Fibroblast of the conjunctiva (primary cell): ENCODE results near the gene NFATC1.

ENCODE experiments used
- DNase-seq: peaks from one replicate; pipeline ENCODE4 v3.0.0-alpha.2; 2010; ENCODE audit warnings: low read depth

Gene NFATC1

DNA sequence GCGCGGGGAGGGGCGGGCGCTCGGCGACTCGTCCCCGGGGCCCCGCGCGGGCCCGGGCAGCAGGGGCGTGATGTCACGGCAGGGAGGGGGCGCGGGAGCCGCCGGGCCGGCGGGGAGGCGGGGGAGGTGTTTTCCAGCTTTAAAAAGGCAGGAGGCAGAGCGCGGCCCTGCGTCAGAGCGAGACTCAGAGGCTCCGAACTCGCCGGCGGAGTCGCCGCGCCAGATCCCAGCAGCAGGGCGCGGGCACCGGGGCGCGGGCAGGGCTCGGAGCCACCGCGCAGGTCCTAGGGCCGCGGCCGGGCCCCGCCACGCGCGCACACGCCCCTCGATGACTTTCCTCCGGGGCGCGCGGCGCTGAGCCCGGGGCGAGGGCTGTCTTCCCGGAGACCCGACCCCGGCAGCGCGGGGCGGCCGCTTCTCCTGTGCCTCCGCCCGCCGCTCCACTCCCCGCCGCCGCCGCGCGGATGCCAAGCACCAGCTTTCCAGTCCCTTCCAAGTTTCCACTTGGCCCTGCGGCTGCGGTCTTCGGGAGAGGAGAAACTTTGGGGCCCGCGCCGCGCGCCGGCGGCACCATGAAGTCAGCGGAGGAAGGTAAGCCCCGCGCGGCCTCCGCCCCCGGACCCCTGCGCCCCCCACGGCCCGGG, at the start of gene NFATC1:
Gene NFATC1 (plus strand): TSS at position 170 of the 644 bp plus-strand sequence. CDS start 295 bp downstream, at position 465.
- DNase-seq, result no peak

DNA sequence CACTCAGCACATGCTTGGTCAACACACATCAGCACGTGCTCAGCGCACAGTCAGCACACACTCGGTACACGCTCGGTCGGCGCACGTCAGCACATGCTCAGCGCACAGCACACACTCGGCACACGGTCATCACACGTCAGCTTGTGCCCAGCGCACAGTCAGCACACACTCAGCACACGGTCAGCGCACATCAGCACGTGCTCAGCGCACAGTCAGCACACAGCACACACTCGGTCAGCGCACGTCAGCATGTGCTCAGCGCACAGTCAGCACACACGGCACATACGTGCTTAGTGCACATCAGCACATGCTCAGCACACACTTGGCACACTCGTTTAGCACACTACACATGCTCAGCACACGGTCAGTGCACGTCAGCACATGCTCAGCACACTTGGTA, 49.7 kb upstream of the NFATC1 start:
- DNase-seq, result no peak

- no peak for DNase-seq
Measured at GRCh38 chr18:79348066-79348465, 47.7 kb upstream of the NFATC1 start.

DNA sequence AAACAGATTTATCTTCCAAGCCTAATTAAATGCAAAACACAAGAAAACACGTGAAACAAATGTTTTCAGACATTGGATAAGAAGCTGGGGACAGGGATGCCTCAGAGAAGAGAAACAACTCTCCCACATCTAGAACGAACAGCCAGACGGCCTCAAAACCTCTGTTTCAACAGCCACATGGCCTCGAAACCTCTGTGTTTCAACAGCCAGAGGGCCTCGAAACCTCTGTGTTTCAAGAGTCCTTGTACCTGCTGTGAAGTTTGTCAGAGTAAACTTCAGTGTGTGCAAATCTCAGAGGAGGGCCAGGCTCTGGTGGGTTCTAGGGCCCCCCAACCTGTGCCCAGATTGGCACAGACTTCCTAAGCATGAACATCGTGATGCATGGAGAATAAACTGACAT, 43.3 kb upstream of the NFATC1 start:
- DNase-seq, result no peak

GRCh38 chr18:79353267-79353666, 42.5 kb upstream of the NFATC1 start:
- no peak for DNase-seq

- DNase-seq, result no peak
Measured at GRCh38 chr18:79354350-79354749, 41.4 kb upstream of the NFATC1 start.

GRCh38 chr18:79355433-79356335, 40.0 kb upstream of the NFATC1 start:
- DNase-seq, result no peak

DNA sequence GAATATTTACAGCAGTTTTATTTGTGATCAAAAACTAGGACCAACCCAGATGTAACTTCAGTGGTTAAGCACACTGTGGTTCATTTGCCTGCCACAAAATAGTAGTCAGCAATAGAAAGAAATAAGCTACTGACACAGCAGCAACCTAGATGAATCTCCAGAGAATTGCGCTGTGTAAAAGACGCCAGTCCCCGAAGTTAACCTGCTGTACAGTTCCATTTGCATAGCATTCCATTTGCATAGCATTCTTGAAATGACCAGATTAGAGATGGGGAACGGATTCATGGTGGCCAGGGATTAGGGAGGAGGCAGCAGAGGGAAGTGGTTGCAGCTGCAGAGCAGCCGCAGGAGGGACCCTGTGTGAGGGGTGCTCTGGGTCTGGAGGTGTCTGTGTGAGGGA, 39.3 kb upstream of the NFATC1 start:
- DNase-seq, result no peak

DNA sequence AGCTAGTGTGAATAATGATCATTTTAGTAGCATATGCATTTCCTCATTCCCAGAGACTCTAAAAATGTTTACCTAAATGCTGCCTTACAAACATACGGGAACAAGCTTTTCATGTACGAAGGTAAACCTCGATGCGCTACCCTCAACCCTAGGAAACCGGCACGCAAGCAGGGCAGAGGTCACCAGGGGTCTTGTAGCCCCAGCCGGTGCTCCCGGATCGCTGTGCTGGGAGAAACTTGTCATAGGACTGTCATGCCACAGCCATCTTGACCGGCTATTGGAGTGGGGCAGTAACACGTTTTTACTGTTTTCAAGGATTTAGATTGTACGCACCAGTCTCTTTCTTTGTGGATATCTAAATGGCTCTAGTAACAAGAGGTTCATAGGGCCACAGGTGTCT, 34.8 kb upstream of the NFATC1 start:
- DNase-seq, result no peak

DNA sequence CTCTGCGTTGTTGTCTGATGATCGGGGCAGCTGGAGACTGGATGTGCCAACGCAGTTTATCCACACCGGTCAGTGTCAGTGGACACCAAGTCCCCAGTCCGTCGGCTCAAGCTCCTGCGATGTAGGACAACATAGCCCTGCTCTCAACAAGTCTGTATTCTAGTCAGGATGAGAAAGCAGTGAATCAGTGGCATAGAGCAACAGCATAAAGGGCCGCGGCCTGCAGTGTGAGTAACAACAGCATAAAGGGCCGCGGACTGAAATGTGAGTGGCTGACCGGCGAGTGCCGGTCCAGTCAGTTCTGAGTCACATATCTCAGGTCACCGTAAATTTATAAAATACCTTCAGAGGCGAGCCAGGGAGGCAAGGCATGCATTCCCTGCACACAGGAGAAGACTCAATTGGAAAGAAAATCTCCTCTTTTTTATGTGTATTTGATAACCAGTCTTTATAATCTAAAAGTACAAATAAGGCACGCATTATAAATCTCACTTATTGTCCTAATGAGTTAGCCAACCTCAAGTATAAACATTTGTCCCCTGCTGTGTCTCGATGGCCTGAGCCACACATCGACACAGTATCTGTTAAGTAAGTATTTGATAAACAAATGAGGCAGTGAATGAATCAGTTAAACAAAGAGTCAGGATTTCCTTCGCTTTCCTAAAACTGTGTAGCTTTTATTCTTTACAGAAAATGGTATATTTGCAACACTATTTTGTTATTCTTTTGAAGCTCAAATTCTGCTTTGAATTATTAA, 33.8 kb upstream of the NFATC1 start:
- no peak for DNase-seq

DNA sequence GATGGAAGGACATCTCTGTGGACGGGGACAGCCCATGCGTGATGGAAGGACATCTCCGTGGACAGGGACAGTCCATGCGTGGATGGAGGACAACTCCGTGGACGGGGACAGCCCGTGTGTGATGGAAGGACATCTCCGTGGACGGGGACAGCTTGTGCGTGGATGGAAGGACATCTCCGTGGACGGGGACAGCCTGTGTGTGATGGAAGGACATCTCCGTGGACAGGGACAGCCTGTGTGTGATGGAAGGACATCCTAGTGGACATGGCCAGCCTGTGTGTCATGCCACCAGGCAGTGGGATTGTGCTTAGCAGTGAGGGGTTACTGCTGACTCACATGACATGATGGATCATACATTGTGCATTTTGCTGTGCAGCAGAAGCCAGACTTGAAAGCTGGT, 30.0 kb upstream of the NFATC1 start:
- no peak for DNase-seq

- peak; percentile 88 for DNase-seq
Measured at GRCh38 chr18:79366177-79367094, 29.3 kb upstream of the NFATC1 start.

DNA sequence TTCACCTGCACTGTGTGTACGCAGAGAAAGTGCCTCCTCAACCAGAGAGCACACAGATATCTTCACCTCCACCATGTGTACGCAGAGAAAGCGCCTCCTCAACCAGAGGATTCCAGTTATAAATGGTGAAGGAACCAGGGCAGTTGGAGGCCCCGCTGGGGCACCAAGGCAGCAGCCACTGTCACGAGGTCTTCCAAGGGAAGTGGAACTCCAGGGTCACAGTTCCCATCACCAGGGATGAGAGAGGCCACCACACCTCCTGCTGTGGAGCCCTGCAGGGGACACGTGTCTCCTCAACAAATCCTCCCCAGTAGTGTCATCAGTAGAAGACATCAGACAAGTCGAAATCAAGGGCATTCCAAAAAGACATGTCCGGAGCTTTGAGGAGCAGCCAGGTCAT, 28.2 kb upstream of the NFATC1 start:
- DNase-seq, result no peak

DNA sequence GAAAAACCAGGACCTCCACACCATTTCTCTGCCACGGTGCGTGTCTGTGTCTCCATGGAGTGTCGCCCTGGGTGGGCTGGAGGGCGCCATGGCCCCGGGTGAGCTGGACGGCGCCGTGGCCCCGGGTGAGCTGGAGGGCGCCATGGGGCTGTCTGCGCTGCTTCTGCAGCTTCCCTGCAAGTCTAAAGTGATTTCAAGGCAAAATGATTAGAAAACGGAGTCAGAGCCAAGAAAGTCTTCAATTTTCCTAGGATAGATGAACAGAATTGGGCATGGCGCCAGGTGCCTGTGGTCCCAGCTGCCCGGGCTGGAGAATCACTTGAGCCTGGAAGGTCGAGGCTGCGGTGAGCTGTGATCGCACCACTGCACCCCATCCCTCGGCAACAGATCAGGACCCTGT, 27.7 kb upstream of the NFATC1 start:
- DNase-seq, result no peak

DNA sequence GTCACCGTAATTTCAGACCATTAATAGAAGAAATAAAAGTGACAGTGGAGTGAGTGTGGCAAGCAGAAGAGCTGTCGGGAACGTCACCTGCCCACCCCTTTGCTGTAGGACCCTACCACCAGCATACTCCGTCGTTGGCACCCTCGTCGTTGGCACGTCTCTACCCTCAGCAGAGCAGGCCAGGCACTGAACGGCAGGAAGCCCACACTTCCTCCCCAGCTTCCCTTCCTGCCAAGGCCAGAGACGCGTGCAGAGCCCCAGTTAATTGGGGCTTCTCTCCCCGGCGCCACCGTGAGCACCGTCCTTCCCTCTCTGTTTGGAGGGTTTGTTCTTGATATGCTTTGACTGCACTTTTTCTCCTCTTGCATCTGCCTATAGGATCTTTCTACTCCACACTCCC, 27.0 kb upstream of the NFATC1 start:
- DNase-seq, result no peak

DNA sequence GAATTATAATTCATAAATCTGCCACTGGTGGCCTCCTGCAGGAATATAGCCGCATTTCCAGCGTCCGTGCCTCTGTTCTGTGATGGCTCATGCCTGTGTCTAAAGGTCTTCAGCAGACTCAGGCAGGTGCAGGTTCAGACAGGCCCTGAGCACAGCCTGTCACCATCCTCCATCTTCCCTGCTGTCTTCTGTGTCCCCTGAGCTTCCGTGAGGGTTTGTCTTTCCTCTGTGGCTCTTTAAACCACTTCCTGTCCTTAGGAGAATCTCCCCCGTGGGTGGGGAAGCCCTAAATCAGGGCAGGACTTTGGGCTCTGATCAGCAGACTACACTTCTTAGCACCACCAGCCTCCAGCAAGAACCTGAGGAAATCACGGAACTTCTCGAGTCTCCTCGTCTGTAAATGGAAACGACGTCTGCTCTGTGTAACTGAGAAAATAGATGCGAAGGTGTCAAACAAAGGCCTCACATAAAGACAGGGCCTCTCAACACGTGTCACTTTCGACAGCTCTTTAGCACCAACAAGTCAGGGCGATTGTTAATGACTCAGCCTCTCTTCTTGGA, 24.1 kb upstream of the NFATC1 start:
- DNase-seq, result no peak

- DNase-seq, result no peak
Measured at GRCh38 chr18:79372461-79372860, 23.3 kb upstream of the NFATC1 start.

DNA sequence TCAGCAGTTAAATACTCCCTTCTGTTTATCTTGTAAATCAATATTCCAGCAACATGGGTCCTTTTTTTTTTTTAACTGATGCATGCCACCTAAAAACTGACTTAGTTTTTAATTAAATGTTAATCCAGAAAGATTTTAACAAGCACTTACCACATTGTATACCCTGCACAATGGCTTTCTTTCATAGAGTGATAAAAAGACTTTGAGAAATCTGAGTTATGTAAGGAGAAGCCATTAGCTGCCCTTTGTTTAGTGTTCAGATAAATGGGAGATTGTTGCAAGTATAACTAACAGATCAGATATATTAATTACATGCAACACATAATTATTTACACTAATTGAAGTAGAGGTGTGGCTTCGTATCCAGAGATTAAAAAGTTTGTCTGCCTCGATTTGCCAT, 22.7 kb upstream of the NFATC1 start:
- no peak for DNase-seq

- DNase-seq, result no peak
Measured at GRCh38 chr18:79373736-79374135, 22.0 kb upstream of the NFATC1 start.

DNA sequence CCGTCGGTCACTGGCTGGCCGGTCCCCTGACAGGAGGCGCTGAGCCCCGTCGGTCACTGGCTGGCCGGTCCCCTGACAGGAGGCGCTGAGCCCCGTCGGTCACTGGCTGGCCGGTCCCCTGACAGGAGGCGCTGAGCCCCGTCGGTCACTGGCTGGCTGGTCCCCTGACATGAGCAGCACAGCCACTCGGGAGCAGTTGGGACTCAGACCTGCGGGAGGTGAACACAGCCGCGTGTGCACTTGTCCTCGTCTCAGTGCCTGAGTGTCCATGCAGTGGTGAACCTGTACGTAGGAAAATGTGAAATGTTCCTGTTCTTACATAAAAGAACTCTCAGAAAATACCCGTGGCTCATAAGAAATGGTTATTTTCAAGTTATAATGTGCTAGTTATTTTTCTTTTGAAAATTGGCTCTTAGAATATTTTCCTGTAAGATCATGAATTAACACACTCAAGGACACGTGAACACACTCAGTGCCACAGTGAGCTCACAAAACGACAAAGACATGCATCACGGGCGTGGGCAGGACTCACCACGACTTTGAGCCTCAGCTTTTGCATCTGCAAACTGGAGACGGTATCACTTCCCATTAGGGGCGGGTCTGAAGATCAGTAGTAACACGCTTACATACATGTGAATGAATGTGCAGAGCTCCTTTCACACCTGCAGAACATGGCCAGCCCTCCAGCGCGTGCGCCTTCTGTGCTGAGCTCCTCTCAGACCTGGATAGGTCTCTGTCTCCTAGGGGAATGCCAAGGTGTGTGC, 21.1 kb upstream of the NFATC1 start:
- no peak for DNase-seq
